Vagina (tissue), 2 donors: ENCODE results near the gene ZNF772. TPM values are rescaled to one million over a fixed set of nuclear protein-coding genes. Genes with fewer than 3 reads are reported as not detected.
"Not testable (repeated sequence)": the region's sequence is repeated elsewhere in the genome, so short reads cannot be mapped to it uniquely, and the experiment has no call there.

Experiments used
- DNase-seq, 2 donors: peaks; one replicate each; pipeline ENCODE4 v3.0.0-alpha.2; 2017; ENCODE audit errors: extremely low spot score in 2 of 2
- H3K27ac ChIP-seq: fragments of 200-600 bp; sonication (generic); one replicate; pipeline ENCODE4 v1.5.1; 2019
- H3K27me3 ChIP-seq: fragments of 200-600 bp; sonication (generic); one replicate; pipeline ENCODE4 v1.5.1; 2019
- H3K36me3 ChIP-seq, 2 donors: fragments of 200-600 bp; sonication (generic); one replicate each; pipeline ENCODE4 v1.5.1; 2017 to 2019
- H3K4me1 ChIP-seq: fragments of 200-600 bp; sonication (generic); one replicate; pipeline ENCODE4 v1.5.1; 2019
- H3K4me3 ChIP-seq, 2 donors: fragments of 200-600 bp; sonication (generic); 1 replicate in 1 of 2; 2 replicates in 1 of 2; pipeline ENCODE4 v1.5.1; 2016 to 2019
- H3K9me3 ChIP-seq: fragments of 200-600 bp; sonication (generic); one replicate; pipeline ENCODE4 v1.5.1; 2019
- CTCF ChIP-seq, 3 experiments: fragments of 450-650 bp in 2 of 3; fragments of 200-600 bp in 1 of 3; sonication (generic) in 1 of 3; IDR thresholded peaks; one replicate each; pipeline ENCODE4 v1.5.1; 2017 to 2019; ENCODE audit warnings: antibody characterized with exemption in 3 of 3, mild to moderate bottlenecking in 2 of 3, moderate library complexity in 2 of 3
- POLR2A ChIP-seq, 2 donors: fragments of 450-650 bp; IDR thresholded peaks; one replicate each; pipeline ENCODE4 v1.6.1; 2017; ENCODE audit warnings: antibody characterized with exemption in 2 of 2, mild to moderate bottlenecking in 2 of 2, moderate library complexity in 2 of 2
- POLR2AphosphoS5 ChIP-seq, 2 donors: sonication (generic); formaldehyde crosslinking; IDR thresholded peaks; one replicate each; pipeline ENCODE4 v1.9.0; 2017; ENCODE audit warnings: antibody characterized with exemption in 2 of 2, mild to moderate bottlenecking in 2 of 2, low read depth in 1 of 2; ENCODE audit not compliant: insufficient read depth in 1 of 2
- intact Hi-C: fragments of 100-400 bp; cut with DNase I; formaldehyde crosslinking; loops from one replicate; pipeline ENCODE4 v1.15.1; 2023
- total RNA-seq: library from RNA; depleted of rRNA; stranded (reverse); fragments of >200 nt; gene quantifications from one replicate; pipeline ENCODE4 v1.2.3, GENCODE V29; 2016

Gene ZNF772
- total RNA-seq = 6.9 TPM

GRCh38 chr19:57477191-57478008 lies at the start of gene ZNF772:
TSS of gene ZNF772 (minus strand) at chr19:57477566. CDS start at chr19:57477309, 257 bp downstream.
- no peaks in the 10 kb centered on the region for H3K27me3 ChIP-seq
- H3K27ac ChIP-seq = peak within 1 kb of the TSS; percentile 17
- H3K9me3 ChIP-seq = peaks cover 38% of the 10 kb centered on the region

GRCh38 chr19:57518021-57518420 lies 40.7 kb upstream of the ZNF772 start:
- DNase-seq, H3K27me3 ChIP-seq, H3K27ac ChIP-seq, intact Hi-C loops, H3K4me1 ChIP-seq, H3K4me3 ChIP-seq: not testable (repeated sequence)
- peaks cover 11% of the 10 kb centered on the region for H3K9me3 ChIP-seq
- H3K36me3 ChIP-seq = peaks cover 0 to 34% of the 10 kb centered on the region in 2 donors

More at GRCh38 chr19:57477191-57478008, at the start of gene ZNF772:
- peaks cover 8% of the 10 kb centered on the region for H3K4me1 ChIP-seq
- peak within 1 kb of the TSS; percentile 56 to 87 for H3K4me3 ChIP-seq
- TF ChIP-seq CTCF (IDR thresholded peaks at IDR 0.05) = peak in 1 of 3 experiments; percentile 10
- no peak for TF ChIP-seq POLR2A (IDR thresholded peaks at IDR 0.05)
- TF ChIP-seq POLR2AphosphoS5 (IDR thresholded peaks at IDR 0.05; ENCODE audit: insufficient read depth in 1 of 2, low read depth in 1 of 2) = peak; percentile 34 to 92
- intact Hi-C loops = no loop called here
- no peak for DNase-seq
- H3K36me3 ChIP-seq = peaks cover 7 to 39% of the 10 kb centered on the region in 2 donors

- peaks cover 20% of the 10 kb centered on the region for H3K9me3 ChIP-seq
- no peak for DNase-seq
- H3K36me3 ChIP-seq = peaks cover 0 to 41% of the 10 kb centered on the region in 2 donors
- no peak overlapping the region for H3K27ac ChIP-seq
- H3K4me1 ChIP-seq = no peaks in the 10 kb centered on the region
- TF ChIP-seq POLR2A (IDR thresholded peaks at IDR 0.05) = no peak
- TF ChIP-seq CTCF (IDR thresholded peaks at IDR 0.05) = no peak
- no peak for TF ChIP-seq POLR2AphosphoS5 (IDR thresholded peaks at IDR 0.05; ENCODE audit: insufficient read depth in 1 of 2, low read depth in 1 of 2)
- no peak overlapping the region for H3K4me3 ChIP-seq
- intact Hi-C loops = no loop called here
- H3K27me3 ChIP-seq = no peaks in the 10 kb centered on the region
Observed at GRCh38 chr19:57515255-57515654, 37.9 kb upstream of the ZNF772 start.

- no peak for TF ChIP-seq CTCF (IDR thresholded peaks at IDR 0.05)
- TF ChIP-seq POLR2A (IDR thresholded peaks at IDR 0.05) = no peak
- TF ChIP-seq POLR2AphosphoS5 (IDR thresholded peaks at IDR 0.05; ENCODE audit: insufficient read depth in 1 of 2, low read depth in 1 of 2) = no peak
- Histone ChIP-seq H3K4me3 (no peak overlapping the region), H3K9me3 (peaks cover 33% of the 10 kb centered on the region), H3K36me3 (peaks cover 0 to 53% of the 10 kb centered on the region in 2 donors), H3K27ac (no peak overlapping the region), H3K27me3 (no peaks in the 10 kb centered on the region), H3K4me1 (no peaks in the 10 kb centered on the region)
- no peak for DNase-seq
- intact Hi-C loops = no loop called here
Observed at GRCh38 chr19:57512845-57513244, 35.5 kb upstream of the ZNF772 start.

- H3K4me1 ChIP-seq = no peaks in the 10 kb centered on the region
- no peak overlapping the region for H3K27ac ChIP-seq
- peaks cover 4 to 57% of the 10 kb centered on the region in 2 donors for H3K36me3 ChIP-seq
- H3K9me3 ChIP-seq = peaks cover 37% of the 10 kb centered on the region
- no peak overlapping the region for H3K4me3 ChIP-seq
- intact Hi-C loops = no loop called here
- TF ChIP-seq CTCF (IDR thresholded peaks at IDR 0.05) = no peak
- no peak for DNase-seq
- no peaks in the 10 kb centered on the region for H3K27me3 ChIP-seq
Observed at GRCh38 chr19:57511484-57511883, 34.1 kb upstream of the ZNF772 start.
